Activated CD8-positive, alpha-beta memory T cell treated with anti-CD3 and anti-CD28 coated beads for 24 hours (primary cell): ENCODE results near the gene CLPX.
"Not testable (repeated sequence)": the region's sequence is repeated elsewhere in the genome, so short reads cannot be mapped to it uniquely, and the experiment has no call there.

Experiments used
- DNase-seq: peaks from one replicate; pipeline ENCODE4 v3.0.0-alpha.2; 2020

Gene CLPX

DNA sequence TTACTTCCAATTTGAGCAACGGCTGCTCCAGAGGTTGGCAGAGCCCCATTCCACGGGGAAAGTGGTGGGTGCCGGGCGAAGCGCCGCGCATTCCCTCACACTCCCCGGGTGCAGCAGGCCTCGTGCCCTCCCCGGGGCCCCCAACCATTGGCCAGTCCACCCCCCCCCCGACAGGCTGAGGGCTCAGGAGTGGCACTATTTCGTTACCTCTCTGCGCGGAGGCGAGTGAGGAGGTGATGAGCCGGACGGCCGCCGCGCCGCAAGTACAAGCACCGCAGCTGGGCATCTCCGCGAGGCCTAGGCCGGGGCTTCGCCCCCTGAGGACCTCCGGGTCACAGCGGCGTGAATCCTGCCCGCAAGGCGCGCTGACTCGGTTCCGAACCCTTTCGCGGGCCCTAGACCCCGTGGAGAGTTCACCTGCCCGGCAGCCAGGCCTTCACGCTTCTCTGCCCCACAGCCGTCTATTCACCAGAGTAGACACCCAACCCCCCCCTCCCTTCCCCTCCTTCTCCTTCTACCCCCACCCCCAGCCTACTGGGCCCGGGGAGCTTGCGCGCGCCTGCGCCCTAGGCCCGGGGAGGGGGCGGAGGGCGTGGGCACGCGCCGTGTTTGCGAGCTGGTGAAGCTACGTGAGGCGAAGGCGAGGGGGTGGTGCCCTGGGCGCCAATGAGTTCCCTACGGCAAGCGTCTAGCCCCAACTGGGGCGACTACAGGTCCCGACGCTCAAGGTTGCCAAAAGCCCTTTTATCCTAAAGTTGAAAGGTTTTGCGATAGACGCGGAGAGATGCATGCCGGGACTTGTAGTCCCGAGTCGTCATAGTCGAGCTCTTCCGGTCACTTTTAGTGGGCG is at the start of gene CLPX:
CLPX (minus strand) TSS at position 475 of the 850 bp plus-strand sequence; CDS start at position 286, 189 bp downstream.
- DNase-seq: peak; percentile 91

DNA sequence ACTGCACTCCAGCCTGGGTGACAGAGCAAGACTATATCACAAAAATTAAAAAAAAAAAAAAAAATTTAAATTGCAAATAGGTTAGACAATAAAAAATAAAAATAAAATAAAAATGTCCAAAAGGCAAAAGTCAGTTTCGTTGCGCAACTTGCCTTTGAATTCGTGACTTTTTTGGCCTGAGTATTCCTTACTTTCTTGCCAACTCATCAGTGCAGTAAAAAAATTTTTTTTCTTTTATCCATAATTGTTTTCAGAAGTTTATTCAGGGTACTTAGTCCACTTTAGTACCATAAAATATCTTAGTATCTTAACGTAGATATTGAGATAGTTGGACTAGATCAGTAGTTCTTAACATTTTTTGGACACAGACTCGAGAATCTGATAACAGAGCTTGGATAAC is 48.6 kb upstream of the CLPX start:
- DNase-seq: no peak

GRCh38 chr15:65232520-65232919 is 47.4 kb upstream of the CLPX start:
- no peak for DNase-seq

- no peak for DNase-seq
Measured at GRCh38 chr15:65231306-65231705, 46.2 kb upstream of the CLPX start.

DNA sequence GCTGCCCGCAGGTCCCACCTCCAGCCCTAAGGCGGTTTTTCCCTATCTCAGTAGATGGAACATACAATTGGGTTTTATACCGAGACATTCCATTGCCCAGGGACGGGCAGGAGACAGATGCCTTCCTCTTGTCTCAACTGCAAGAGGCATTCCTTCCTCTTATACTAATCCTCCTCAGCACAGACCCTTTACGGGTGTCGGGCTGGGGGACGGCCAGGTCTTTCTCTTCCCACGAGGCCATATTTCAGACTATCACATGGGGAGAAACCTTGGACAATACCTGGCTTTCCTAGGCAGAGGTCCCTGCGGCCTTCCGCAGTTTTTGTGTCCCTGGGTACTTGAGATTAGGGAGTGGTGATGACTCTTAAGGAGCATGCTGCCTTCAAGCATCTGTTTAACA is 41.8 kb upstream of the CLPX start:
- not testable (repeated sequence) for DNase-seq

GRCh38 chr15:65226221-65226620 is 41.1 kb upstream of the CLPX start:
- DNase-seq: no peak

- no peak for DNase-seq
Measured at GRCh38 chr15:65223996-65224395, 38.9 kb upstream of the CLPX start.

DNA sequence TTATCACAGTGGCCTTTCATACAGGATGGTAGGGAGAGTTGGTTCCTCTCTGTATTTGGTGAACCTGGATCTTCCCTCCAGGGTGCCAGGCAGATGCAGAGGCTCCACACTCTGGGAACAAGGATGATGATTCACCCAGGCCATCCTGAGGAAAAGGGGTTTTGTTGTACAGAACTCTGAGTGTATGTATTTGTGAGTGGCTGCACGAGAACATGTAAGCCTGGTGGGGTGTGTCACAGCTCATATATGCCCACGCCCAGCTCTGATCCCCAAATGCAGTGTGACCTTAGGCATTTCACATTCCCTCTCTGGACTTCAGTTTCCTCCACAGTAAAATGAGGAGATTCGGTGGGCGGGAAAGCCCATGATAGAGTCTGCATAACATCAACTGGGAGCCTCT is 37.7 kb upstream of the CLPX start:
- no peak for DNase-seq

- no peak for DNase-seq
Measured at GRCh38 chr15:65221697-65222096, 36.6 kb upstream of the CLPX start.

- no peak for DNase-seq
Measured at GRCh38 chr15:65219137-65219536, 34.0 kb upstream of the CLPX start.

GRCh38 chr15:65217526-65218482 is 32.7 kb upstream of the CLPX start:
- DNase-seq: no peak

- no peak for DNase-seq
Measured at GRCh38 chr15:65215496-65215895, 30.4 kb upstream of the CLPX start.

GRCh38 chr15:65214010-65214409 is 28.9 kb upstream of the CLPX start:
- no peak for DNase-seq

DNA sequence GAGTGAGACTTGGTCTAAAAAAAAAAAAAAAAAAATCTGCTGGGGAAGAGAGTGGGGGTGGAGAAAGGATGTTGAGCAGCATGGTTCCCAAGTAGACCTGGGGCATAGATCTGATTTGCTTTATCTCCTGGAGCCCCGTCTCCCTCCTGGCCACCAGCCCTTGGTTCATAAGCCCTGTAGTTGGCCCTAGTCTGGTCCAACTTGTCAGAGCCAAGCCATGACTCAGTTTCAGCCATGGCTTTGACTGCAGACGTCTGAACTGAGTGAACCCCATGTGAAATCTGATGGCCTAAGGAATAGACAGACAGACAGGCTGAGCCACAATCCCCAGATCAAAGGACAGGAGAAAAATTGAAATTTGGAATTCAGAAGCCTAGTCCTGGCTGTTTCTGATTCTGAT is 28.1 kb upstream of the CLPX start:
- no peak for DNase-seq

- DNase-seq: peak; percentile 63
Measured at GRCh38 chr15:65212097-65212496, 27.0 kb upstream of the CLPX start.

DNA sequence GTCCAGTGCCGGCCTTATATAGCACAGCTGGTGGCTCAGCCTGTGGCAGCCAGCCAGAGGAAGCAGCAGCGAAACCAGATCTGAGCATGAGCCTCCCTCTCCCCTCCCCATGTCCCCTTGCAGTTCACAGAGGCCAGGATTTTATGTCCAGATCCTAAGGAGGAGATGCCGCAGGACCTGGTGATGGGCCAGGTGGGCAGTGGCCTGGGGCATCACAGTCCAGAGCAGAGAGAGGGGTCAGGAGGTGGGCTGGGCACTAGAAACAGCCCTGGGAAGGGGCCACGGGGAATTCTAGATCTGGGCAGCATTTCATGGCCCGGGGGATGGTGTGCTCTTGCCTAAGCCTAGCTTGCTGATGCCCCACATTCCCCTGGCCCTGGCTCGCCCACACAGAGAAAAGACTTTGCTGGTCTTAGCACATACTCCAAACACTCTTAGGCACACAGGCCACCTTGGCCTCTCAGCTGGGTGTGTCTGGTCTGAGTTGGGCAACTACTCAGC is 26.4 kb upstream of the CLPX start:
- DNase-seq: no peak

DNA sequence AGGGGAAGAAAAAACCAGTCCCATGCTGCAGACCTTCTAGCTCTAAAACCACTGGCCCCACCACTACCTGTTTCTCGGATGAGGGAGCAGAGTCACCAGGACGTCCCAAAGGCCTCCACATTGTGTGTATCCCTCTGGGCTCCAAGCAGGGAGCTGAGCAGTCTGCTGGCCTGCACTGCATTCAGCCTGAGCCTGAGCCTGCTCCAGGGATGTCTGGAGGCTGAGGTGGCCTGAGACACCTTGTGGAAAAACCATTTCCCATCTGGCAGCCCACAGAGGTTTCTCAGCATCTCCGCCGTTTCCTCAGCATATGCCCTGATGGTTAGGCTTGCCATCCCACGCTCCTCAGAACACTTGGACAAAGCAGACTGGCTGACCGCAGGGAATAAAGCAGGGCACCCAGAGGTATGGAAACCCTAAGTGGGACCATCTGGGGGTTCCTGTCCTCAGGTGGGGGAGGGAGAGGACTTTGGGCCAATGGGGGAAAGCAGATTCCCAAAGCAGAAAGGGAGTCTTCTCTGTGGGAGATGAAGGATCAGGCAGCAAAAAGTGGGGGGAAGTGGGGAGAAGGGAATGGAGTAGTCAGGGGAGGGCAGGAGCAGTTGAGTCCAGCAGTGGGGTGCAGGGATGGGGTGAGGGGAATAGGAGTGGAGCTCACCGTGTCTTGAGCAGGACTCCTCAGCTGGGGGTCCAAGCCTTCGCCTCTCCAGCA is 25.8 kb upstream of the CLPX start, which contains the start of gene CILP:
CILP (minus strand) TSS at position 704 of the 712 bp plus-strand sequence. CDS start 1,718 bp downstream, outside the sequence.
- DNase-seq: no peak

DNA sequence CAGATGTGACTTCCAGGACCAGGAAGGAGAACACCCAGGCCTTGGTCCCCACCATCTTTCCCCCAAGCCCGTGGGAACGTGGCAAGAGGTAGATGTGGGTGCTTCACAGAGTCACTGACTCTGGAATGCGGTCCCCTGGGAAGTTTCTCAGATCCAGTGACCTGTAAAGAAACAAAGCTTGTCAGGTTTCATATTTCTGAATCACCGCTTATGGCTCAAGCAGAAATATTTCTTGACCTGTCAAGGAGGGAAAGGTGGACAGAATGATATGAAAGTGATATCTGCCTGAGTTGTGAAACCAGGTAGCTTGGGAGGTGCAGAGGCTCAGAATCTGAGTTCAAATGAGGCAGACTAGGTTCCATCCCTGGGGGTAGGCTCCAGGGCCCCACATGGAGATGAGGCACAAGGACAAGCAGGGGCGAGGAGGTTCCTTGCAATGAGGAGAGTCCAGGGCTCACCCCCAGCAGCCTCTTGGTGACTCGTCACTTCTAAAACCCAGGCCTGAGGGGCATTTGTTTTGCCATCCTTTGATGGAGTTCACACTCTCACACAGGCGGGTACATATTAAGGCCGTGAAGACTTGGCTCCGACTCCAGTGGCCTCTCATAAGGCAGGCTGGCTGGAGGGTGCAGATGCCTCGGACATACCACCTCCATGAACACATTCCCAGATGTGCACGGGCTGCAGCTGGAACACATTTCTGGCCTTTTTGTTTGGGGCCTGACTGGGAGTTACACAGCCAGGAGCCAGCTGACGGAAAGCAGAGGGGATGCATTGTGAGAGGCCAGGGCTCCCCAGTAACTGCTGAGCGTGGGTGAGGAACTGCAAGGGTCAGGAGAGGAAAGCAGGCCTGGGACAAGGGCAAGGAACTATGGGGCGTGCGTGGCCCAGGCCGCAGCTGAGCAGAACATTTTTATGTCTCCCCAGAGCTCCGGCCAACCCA is 24.8 kb upstream of the CLPX start:
- DNase-seq: no peak

GRCh38 chr15:65208647-65209046 is 23.5 kb upstream of the CLPX start:
- DNase-seq: no peak

- no peak for DNase-seq
Measured at GRCh38 chr15:65207280-65207840, 22.2 kb upstream of the CLPX start.

DNA sequence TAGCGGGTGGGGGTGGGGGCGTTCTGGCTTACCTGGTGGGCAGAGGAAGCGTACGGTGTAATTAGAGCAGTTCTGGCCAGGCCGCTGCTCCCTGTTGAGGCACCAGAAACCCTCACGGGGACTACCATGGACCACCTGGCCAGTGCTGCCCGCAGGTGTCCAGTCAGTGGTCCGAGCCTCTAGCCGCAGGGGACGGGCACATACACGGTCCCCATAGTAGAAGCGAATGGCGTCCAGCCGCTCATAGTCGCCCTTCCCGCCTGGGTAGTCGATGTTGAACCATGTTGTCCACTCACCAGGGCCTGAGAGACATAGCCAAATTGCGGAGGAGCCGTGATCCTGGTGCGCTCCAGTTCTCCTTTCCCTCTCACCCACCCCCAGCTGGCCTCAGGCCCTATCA is 21.6 kb upstream of the CLPX start:
- DNase-seq: no peak
